HG02973 (cell line): ENCODE measurements around the gene ASB2.
A peak's percentile ranks its signal among the peaks of the same experiment; 100 is the strongest.

Source experiments
- ATAC-seq: cut with Tn5 transposase; IDR thresholded peaks from one replicate; pipeline ENCODE4 v1.9.1; 2021; ENCODE audit warnings: moderate library complexity; ENCODE audit not compliant: unreplicated experiment

The ASB2 gene, protein sequence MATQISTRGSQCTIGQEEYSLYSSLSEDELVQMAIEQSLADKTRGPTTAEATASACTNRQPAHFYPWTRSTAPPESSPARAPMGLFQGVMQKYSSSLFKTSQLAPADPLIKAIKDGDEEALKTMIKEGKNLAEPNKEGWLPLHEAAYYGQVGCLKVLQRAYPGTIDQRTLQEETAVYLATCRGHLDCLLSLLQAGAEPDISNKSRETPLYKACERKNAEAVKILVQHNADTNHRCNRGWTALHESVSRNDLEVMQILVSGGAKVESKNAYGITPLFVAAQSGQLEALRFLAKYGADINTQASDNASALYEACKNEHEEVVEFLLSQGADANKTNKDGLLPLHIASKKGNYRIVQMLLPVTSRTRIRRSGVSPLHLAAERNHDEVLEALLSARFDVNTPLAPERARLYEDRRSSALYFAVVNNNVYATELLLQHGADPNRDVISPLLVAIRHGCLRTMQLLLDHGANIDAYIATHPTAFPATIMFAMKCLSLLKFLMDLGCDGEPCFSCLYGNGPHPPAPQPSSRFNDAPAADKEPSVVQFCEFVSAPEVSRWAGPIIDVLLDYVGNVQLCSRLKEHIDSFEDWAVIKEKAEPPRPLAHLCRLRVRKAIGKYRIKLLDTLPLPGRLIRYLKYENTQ

GRCh38 chr14:93976477-93977057 lies at the start of gene ASB2:
TSS of gene ASB2 (minus strand) at chr14:93976570. CDS start at chr14:93964539, 12,031 bp downstream.
- ATAC-seq = no peak

DNA sequence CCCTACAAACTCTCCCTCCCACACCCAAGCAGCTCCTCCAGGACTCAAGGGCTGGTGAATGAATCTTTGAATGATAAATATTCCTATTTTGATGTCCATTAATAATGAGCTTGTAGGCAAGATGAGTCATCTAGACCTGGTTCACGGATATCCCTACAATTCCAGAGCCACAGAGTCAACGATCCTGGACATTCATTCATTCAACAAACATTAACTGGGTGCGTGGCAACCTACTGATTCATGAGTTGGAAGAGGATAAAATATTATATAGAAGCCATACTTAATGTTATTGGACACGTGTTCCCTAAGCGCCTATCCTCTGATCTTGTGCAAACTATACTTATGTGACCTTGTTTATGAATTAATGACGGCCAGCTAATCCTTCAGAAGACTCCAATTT lies 49.4 kb upstream of the ASB2 start:
- no peak for ATAC-seq

GRCh38 chr14:94024549-94024948 lies 48.2 kb upstream of the ASB2 start:
- ATAC-seq = no peak

DNA sequence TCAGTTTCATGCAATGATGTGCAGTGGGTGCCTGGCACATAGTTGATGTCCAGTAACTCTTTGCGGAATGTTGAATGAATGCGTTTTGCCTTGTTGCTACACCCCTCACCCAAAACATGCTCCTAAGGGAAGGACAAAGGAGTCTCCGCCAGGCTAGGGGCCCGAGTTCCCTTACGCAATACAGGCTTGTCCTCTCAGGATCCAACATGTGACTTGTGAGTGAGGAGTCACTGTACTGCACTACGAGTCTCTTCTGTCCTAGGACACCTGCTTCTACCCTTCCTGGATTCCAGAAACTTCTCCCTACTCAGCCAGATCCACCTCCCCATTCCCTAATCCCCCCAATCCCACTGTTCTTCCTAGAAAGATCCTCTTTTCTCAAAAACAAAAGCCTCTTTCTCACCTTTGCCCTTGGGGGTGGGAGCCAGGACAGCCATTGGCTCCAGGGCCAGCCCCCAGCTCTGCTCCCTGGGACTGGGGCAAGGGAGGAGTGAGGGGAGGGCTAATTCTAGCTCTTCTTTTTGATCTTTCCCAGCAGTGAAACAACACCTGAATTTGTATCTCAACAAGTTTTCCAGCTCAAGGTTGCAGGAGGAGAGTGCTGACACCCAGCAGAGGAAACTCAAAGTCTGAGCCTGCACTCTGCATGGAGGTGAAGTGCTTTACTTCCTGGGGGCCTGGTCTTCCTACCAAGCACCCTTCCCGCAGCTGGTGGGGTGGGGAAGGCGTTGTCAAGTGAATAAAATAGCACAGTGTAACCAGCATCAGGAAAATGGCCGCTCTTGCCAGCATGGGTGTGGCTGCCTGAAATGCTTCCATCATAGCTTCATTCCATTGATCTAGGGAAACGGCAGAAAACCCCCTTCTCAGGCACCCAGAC lies 46.4 kb upstream of the ASB2 start:
- no peak for ATAC-seq

- ATAC-seq = no peak
Observed at GRCh38 chr14:94021416-94022157, 45.2 kb upstream of the ASB2 start.

DNA sequence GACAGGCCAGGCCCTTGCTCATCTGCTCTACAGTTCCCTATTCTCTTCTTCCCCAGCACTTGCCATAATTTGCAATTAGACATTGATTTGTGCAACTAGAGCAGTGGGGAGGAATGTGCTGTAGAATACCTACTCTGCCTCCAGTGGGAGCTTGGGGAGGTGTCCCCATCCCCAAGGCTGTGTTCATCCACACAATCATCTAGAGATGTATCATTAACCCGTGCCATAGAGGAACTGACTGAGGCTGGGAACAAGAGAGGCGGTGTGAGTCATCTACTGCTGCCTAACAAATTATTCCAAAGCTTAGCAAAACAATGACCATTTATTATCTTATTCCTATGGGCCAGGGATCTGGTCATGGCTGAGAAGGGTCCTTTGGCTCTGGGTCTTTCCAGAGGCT lies 44.6 kb upstream of the ASB2 start:
- ATAC-seq = no peak

DNA sequence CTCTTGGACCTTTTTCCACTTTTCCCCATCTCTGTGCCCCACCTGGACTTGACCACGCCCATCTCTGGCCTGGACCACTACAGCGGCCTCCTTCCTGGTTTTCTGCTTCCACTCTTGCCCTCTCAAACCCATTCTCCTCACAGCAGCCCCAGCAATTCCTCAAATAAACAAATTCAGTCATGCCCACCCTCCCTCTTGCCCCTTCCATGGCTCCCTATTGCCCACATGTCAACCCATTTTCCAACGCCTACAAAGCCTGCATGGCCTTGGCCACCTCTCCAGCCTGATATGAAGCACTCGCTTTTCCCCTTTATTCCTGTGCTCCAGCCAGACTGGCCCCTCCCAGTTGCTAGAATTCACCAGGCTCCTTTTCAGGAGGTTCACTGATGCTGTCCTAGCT lies 43.9 kb upstream of the ASB2 start:
- no peak for ATAC-seq

DNA sequence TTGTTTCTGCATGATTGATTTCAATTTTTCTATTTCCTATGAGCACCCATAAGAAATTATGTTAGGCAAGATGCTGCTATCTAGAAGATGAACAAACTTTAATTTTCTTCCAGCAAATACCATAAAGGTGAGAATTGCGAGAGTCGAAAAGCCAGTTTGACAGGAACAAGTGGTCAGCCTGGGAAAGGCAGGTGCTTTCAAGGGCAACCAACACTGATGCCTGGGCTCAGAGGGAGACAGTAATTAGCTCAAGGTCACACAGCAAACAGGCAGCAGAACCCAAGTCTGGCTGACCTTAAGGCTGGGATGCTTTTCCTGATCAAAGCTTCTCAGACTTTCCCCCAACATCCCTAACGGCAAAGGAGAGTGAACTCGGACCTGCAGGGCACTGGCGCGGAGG lies 43.0 kb upstream of the ASB2 start:
- ATAC-seq = no peak

GRCh38 chr14:94018308-94018707 lies 41.9 kb upstream of the ASB2 start:
- ATAC-seq = no peak

DNA sequence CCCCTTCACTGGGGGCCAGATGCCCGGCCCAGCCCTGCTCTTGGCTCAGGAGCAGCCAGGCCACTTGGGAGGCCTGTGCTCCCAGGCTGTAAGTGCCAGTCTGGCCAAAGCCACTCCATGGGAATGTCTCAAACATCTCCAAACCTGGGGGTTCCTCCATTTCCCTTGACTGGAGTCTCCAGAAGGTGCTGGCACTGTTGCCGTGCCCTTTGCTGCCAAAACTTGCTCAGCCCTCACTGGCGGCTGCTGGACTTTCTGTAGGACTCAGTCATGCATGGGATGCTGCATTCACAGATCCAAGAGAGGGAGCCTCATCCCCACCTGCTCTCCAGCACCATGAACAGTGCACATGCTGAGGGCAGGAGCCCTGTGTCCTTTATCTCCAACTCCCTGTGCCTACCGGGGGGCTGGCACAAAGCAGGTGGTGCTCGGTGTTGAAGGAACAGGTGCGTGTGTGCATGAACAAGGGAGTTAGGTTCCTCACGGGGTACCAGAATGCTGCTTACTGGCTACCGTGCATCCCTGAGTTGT lies 40.1 kb upstream of the ASB2 start:
- no peak for ATAC-seq

DNA sequence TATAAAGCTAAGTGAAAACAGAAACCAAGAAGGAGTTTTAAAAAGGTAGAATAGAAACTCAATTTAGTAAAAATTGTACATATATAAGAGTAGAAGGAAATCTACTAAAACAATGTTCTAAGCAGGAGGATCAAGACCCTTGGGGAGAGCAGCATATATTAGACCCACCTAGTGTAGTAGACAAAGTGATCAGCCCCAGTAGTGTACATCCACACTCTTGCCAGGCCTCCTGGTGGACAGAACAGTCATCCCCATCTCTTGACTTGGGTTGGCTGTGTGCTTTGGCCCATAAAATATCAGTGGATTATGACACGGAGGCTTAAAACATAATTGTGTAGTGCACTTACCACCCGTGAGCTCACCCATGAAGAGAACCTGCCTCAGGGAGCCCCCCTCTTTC lies 38.9 kb upstream of the ASB2 start:
- ATAC-seq = no peak

DNA sequence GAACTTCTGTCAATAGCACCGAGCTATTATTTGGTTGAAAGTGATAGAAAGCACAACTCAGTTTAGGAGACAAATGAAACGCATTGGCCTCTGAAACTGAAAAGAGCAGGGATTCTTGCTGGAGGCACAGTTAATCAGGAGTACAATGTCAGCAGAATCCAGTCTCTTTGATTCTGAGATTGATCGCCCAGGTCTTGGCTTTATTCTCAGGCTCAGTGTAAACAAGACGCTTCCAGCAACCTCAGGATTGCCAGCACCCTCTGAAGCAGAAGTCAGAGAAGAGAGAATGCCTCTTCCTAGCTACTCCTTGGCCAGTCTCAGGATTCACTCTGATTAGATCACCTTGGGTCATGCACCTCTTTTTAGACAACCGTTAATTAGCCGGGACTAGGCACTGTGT lies 38.0 kb upstream of the ASB2 start:
- ATAC-seq = no peak

DNA sequence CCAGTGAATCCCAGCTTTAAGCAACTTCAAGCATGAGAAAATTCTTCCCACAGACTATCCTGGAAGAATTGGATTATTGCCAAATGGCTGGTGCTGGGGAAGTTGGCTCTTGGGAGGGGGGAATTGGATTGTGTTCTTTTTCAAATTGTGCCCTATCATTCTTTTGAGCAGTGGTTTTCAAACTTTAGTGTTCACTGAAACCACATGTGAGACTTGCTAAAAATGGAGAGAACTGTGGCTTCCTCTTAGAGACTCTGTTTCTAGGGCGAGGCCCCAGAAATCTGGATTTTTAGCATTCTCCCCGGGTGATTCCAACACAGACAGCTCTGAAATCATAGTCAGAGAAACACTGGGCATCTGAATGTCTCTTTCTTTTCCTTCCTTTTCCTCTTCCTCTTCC lies 35.4 kb upstream of the ASB2 start:
- no peak for ATAC-seq

DNA sequence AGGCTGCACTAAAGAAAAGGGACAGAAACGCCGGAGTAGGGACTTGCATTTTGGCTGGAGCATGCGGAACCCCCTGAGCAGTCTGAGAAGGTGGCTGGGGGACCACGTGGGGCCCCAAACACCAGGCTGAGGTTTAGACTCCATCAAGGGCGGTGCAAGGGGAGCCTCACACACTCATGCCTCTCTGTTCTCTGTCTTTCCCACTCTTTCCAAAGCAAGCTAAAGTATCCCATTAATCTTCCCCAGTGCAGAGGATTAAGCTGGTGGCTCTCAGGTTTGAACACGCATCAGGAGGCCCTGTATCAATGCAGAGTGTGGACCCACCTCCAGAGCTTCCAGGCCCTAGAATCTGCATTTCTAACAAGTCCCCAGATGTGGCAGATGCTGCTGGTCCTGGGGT lies 34.3 kb upstream of the ASB2 start:
- no peak for ATAC-seq

- peak; percentile 49 for ATAC-seq
Observed at GRCh38 chr14:94009767-94010166, 33.4 kb upstream of the ASB2 start.

DNA sequence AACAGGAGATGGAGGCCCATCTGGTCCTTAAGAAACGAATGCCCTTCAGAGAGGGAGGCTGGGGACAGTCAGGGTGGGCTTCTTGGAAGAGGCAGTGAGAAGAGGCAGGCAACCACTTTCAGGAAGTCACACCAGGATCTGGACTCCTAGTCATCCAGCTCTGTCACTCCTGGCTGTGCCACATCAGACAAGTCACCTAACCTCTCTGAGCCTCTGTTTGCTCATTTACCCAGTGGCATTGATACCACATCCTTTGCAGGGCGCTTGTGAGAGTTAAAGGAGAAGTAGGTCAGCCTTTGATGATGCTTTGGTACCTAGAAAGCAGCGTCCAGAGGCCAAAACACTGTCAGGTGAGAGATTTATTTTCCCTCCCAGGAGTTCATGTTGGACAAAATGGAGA lies 31.9 kb upstream of the ASB2 start:
- no peak for ATAC-seq

DNA sequence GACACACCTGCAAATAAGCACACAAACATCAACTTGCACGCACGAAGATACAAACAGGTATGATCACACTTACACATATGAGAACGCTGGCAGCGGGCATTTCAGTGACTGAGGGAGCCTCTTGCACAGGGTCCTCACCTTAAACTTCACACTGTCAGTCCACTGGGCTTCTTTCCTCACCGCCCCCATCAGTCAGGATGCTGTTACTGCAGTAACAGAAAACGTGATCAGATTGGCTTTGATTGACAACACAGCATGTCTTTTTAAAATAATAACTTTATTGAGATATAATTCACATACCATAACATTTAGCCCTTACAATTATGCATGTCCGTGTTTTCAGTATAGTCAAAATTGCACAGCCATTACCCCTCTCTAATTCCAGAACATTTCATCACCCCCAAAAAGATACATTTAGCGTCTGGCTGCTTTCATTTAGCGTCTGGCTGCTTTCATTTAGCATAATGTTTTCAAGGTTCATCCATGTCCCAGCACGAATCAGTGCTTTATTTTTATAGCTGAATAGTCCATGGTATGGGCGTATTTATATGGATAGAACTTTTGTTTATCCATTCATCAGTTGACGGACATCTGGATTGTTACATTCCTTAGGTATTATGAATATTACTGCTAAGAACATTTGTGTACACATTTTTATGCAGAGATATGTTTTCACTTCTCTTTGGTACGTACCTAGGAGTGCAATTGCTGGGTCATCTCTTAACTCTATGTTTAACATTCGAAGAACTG lies 29.1 kb upstream of the ASB2 start:
- no peak for ATAC-seq

DNA sequence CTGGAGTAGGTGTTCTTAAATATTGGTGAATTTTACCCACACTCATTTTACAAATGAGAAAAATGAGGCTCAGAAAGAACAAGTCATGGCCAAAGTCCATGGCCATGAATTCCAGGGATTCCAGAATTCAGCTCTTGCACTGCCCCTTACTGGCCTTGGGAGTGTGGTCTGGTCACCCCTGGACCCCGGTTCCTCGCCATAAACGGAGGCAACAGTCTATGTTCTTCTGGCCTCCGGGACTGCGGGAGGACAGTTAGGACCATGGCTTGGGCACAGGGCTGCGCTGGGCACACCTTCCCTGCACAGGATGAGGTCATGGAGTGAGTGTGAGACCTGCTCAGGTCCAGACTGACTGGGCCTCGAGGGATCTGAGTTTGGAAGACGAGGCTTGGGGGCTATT lies 27.6 kb upstream of the ASB2 start:
- ATAC-seq = no peak

DNA sequence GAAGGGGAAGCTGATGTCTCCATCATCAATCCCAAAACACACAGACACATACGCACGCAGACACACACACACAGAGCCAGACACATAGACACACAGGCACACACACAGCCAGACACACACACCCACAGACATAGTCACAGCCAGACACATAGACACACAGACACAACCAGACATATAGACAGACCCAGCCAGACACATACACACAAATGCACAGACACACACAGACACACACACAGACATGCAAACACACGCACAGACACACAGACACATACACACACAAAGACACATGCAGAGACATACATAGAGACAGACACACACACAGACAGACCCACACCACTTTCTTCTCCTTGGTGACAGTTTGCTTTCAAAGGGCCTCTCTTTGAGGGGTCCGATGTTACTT lies 27.0 kb upstream of the ASB2 start:
- no peak for ATAC-seq
